ENCODE results near the gene MMRN2.

- TF ChIP-seq CTCF (IDR thresholded peaks at IDR 0.05), result no peak
- no peak for TF ChIP-seq POLR2A (IDR thresholded peaks at IDR 0.05)
Observed at GRCh38 chr10:86964847-86965190, 7.4 kb upstream of the MMRN2 start.

All from body of pancreas (tissue), 4 donors.